HCT116 (cell line): Measurements from ENCODE around the gene MAPKAP1. TPM values are rescaled to one million over a fixed set of nuclear protein-coding genes. Genes with fewer than 3 reads are reported as not detected.

Source experiments
- ATAC-seq: fragments of 200-7000 bp; cut with Tn5 transposase; 2 replicates; pipeline ENCODE4 v1.9.1; 2020; ENCODE audit warnings: mild to moderate bottlenecking, moderate library complexity
- BruUV-seq: library from RNA; stranded (reverse); fragments of 400-500 nt; replicated peaks from 2 replicates; lab custom pipeline; 2021; lab: Mats Ljungman, UMichigan
- CTCF ChIA-PET: fragments of 300-600 bp; sonication (Branson Sonifier 250); formaldehyde crosslinking; loops from one replicate; lab custom pipeline; 2021; ENCODE audit warnings: antibody characterized with exemption; lab: Charles Lee
- POLR2A ChIA-PET: fragments of 300-600, 350-600 bp; sonication (Branson Sonifier 250); formaldehyde crosslinking; loops from one replicate; lab custom pipeline; 2021; ENCODE audit warnings: antibody characterized with exemption; lab: Charles Lee
- RAD21 ChIA-PET, 2 experiments: fragments of 300-600 bp; sonication (Branson Sonifier 250); formaldehyde crosslinking; loops; one replicate each; lab custom pipeline; 2023; ENCODE audit warnings: low total read pairs in 2 of 2; ENCODE audit not compliant: uncharacterized antibody in 2 of 2, unreplicated experiment in 2 of 2, low non-redundant PET in 1 of 2; lab: Charles Lee
- DNase-seq: peaks from one replicate; pipeline ENCODE4 v3.0.0-alpha.2; 2010; ENCODE audit warnings: low read depth, low spot score
- H2AFZ ChIP-seq: fragments of 200-600 bp; shearing (Covaris generic), sonication (generic); 2 replicates; pipeline ENCODE4 v1.6.1; 2017; ENCODE audit warnings: low read depth, mixed run types, mixed read lengths, antibody characterized with exemption, low read length; ENCODE audit not compliant: poor library complexity, severe bottlenecking
- H3K27ac ChIP-seq: 2 replicates; pipeline ENCODE4 v1.5.1; 2012; ENCODE audit warnings: low read depth, low read length
- H3K27me3 ChIP-seq: fragments of 200-600 bp; sonication (generic); 2 replicates; pipeline ENCODE4 v1.6.1; 2016; ENCODE audit warnings: mixed run types, low read length, mixed read lengths; ENCODE audit not compliant: insufficient read depth
- H3K36me3 ChIP-seq, 2 experiments: fragments of 200-500 bp in 1 of 2; fragments of 200-600 bp in 1 of 2; sonication (Bioruptor generic) in 1 of 2; sonication (generic) in 1 of 2; 2 replicates each; pipeline versions ENCODE4 v1.5.1 to v1.6.1; 2014 to 2016; ENCODE audit warnings: low read length in 2 of 2, inconsistent platforms in 1 of 2, mixed read lengths in 1 of 2, mixed run types in 1 of 2; ENCODE audit not compliant: insufficient read depth in 2 of 2, control insufficient read depth in 1 of 2
- H3K4me1 ChIP-seq, 2 experiments: fragments of 200-600 bp in 1 of 2; sonication (generic) in 1 of 2; 2 replicates each; pipeline versions ENCODE4 v1.5.1 to v1.6.1; 2012 to 2017; ENCODE audit warnings: low read length in 2 of 2, inconsistent platforms in 1 of 2, mild to moderate bottlenecking in 1 of 2, mixed read lengths in 1 of 2, mixed run types in 1 of 2, moderate library complexity in 1 of 2; ENCODE audit not compliant: insufficient read depth in 2 of 2, control insufficient read depth in 1 of 2
- H3K4me2 ChIP-seq: fragments of 200-600 bp; sonication (generic); 2 replicates; pipeline ENCODE4 v1.6.1; 2017; ENCODE audit warnings: mixed run types, low read length, mixed read lengths
- H3K4me3 ChIP-seq, 2 experiments: fragments of 200-600 bp in 1 of 2; sonication (generic) in 1 of 2; replicated peaks in 1 of 2; 2 replicates each; pipeline ENCODE4 v1.5.1; 2011 to 2016; ENCODE audit warnings: low read length in 2 of 2, control low read depth in 1 of 2, low read depth in 1 of 2, mild to moderate bottlenecking in 1 of 2, mixed read lengths in 1 of 2, mixed run types in 1 of 2
- H3K79me2 ChIP-seq: fragments of 200-600 bp; sonication (generic); 2 replicates; pipeline ENCODE4 v1.6.1; 2017; ENCODE audit warnings: mild to moderate bottlenecking, mixed run types, low read length, moderate library complexity, mixed read lengths; ENCODE audit not compliant: insufficient read depth
- H3K9ac ChIP-seq: fragments of 200-600 bp; sonication (generic); 2 replicates; pipeline ENCODE4 v1.6.1; 2016; ENCODE audit warnings: low read length, mixed read lengths
- H3K9me2 ChIP-seq: fragments of 200-600 bp; sonication (generic), shearing (Covaris generic); 2 replicates; pipeline ENCODE4 v1.6.1; 2017; ENCODE audit warnings: mixed run types, mild to moderate bottlenecking, moderate library complexity; ENCODE audit not compliant: insufficient read depth
- H3K9me3 ChIP-seq, 2 experiments: fragments of 200-500 bp in 1 of 2; fragments of 200-600 bp in 1 of 2; sonication (Bioruptor generic) in 1 of 2; sonication (generic) in 1 of 2; 2 replicates each; pipeline ENCODE4 v1.6.1; 2014 to 2017; ENCODE audit warnings: low read length in 2 of 2, mixed read lengths in 2 of 2, inconsistent platforms in 1 of 2, low read depth in 1 of 2, mild to moderate bottlenecking in 1 of 2, mixed run types in 1 of 2, moderate library complexity in 1 of 2; ENCODE audit not compliant: control insufficient read depth in 1 of 2, insufficient read depth in 1 of 2
- H4K20me1 ChIP-seq: fragments of 200-600 bp; sonication (generic), shearing (Covaris generic); 2 replicates; pipeline ENCODE4 v1.6.1; 2017; ENCODE audit warnings: mixed run types, mild to moderate bottlenecking, moderate library complexity; ENCODE audit not compliant: insufficient read depth
- CBX3 ChIP-seq: IDR thresholded peaks from 2 replicates; pipeline ENCODE4 v1.6.1; 2012; ENCODE audit warnings: low read depth
- FOSL1 ChIP-seq: IDR thresholded peaks from 2 replicates; pipeline ENCODE4 v1.6.1; 2012; ENCODE audit warnings: low read depth
- POLR2A ChIP-seq: IDR thresholded peaks from 2 replicates; pipeline ENCODE4 v1.7.0; 2011; ENCODE audit warnings: borderline replicate concordance; ENCODE audit not compliant: insufficient read depth, insufficient read length; ENCODE audit errors: extremely low read depth
- POLR2AphosphoS5 ChIP-seq: IDR thresholded peaks from 2 replicates; pipeline ENCODE4 v1.6.1; 2011; ENCODE audit warnings: mild to moderate bottlenecking, low read depth, low read length, moderate library complexity
- RAD21 ChIP-seq: IDR thresholded peaks from 2 replicates; pipeline ENCODE4 v1.6.1; 2012; ENCODE audit warnings: low read depth, mild to moderate bottlenecking
- SIN3A ChIP-seq: IDR thresholded peaks from 2 replicates; pipeline ENCODE4 v1.6.1; 2012; ENCODE audit warnings: low read depth
- SP1 ChIP-seq: IDR thresholded peaks from 2 replicates; pipeline ENCODE4 v1.6.1; 2012; ENCODE audit warnings: low read depth
- YY1 ChIP-seq: IDR thresholded peaks from 2 replicates; pipeline ENCODE4 v1.6.1; 2011; ENCODE audit warnings: low read length, low read depth, moderate library complexity, mild to moderate bottlenecking; ENCODE audit not compliant: insufficient replicate concordance; ENCODE audit errors: extremely low read depth
- ZNF274 ChIP-seq: fragments of 200-500 bp; sonication (Bioruptor generic); IDR thresholded peaks from 2 replicates; pipeline ENCODE4 v1.6.1; 2014; ENCODE audit warnings: mild to moderate bottlenecking, low read depth, low read length, inconsistent platforms
- intact Hi-C: fragments of 100-400 bp; cut with micrococcal nuclease; formaldehyde crosslinking; loops from 2 replicates; pipeline ENCODE4 v1.10.0; 2022
- total RNA-seq: library from RNA; stranded (reverse); gene quantifications from one replicate; pipeline ENCODE4 v1.2.1, GENCODE V29; 2021; ENCODE audit not compliant: unreplicated experiment
- TF ChIP-seq, protein P1 (sequence below): IDR thresholded peaks from 2 replicates; pipeline ENCODE4 v1.6.1; 2012
- TF ChIP-seq, protein P2 (sequence below): IDR thresholded peaks from 2 replicates; pipeline ENCODE4 v1.6.1; 2011; ENCODE audit warnings: mild to moderate bottlenecking, low read length, moderate library complexity; ENCODE audit not compliant: insufficient replicate concordance; ENCODE audit errors: extremely low read depth

The MAPKAP1 gene
- total RNA-seq, 1 experiment from 2014 or later = 72.5 TPM

DNA sequence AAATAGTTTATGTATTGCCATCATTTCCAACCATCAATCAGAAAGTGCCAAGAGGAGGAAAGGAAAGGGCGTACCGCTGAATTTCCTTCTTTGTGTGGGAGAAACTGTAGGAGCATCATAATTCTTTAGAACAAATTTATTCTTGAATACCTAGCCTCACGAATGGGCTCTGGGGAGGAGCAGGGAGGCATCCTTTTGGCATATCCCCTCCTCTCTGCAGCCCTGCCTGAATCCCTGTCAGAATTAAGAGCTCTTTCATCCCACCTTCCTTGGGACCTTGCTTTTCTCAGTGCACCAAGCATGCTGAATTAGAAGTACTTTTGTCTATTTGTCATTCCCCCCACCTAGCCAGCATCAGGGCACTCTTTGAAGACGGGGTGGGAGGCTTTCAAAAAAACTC, 189.4 kb downstream of the MAPKAP1 start:
- Histone ChIP-seq H3K36me3 (no peaks in the 10 kb centered on the region), H3K9ac (no peak overlapping the region), H3K27ac (no peak overlapping the region), H3K4me3 (no peak overlapping the region), H3K4me2 (no peak overlapping the region), H3K9me2 (no peaks in the 10 kb centered on the region), H4K20me1 (no peaks in the 10 kb centered on the region), H2AFZ (no peak overlapping the region), H3K79me2 (no peaks in the 10 kb centered on the region), H3K9me3 (no peaks in the 10 kb centered on the region), H3K4me1 (peaks cover 24 to 40% of the 10 kb centered on the region in 2 experiments), H3K27me3 (no peaks in the 10 kb centered on the region)
- ChIA-PET POLR2A (no interaction called here), CTCF (no interaction called here), RAD21 (no interaction called here)
- TF ChIP-seq POLR2AphosphoS5 = no peak
- TF ChIP-seq RAD21 = no peak
- no peak for TF ChIP-seq SIN3A
- TF ChIP-seq FOSL1 = no peak
- no peak for TF ChIP-seq CBX3
- TF ChIP-seq POLR2A = no peak
- TF ChIP-seq, protein P1, sequence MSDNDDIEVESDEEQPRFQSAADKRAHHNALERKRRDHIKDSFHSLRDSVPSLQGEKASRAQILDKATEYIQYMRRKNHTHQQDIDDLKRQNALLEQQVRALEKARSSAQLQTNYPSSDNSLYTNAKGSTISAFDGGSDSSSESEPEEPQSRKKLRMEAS = no peak
- TF ChIP-seq YY1 = no peak
- TF ChIP-seq ZNF274 = no peak
- no peak for TF ChIP-seq SP1
- TF ChIP-seq, protein P2, sequence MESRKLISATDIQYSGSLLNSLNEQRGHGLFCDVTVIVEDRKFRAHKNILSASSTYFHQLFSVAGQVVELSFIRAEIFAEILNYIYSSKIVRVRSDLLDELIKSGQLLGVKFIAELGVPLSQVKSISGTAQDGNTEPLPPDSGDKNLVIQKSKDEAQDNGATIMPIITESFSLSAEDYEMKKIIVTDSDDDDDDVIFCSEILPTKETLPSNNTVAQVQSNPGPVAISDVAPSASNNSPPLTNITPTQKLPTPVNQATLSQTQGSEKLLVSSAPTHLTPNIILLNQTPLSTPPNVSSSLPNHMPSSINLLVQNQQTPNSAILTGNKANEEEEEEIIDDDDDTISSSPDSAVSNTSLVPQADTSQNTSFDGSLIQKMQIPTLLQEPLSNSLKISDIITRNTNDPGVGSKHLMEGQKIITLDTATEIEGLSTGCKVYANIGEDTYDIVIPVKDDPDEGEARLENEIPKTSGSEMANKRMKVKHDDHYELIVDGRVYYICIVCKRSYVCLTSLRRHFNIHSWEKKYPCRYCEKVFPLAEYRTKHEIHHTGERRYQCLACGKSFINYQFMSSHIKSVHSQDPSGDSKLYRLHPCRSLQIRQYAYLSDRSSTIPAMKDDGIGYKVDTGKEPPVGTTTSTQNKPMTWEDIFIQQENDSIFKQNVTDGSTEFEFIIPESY = no peak
- DNase-seq (no peak), ATAC-seq (no peak)
- intact Hi-C loops = no loop called here
- BruUV-seq = no TSS peak
